B cell (primary cell): Measurements from ENCODE around the gene INF2. TPM values are rescaled to one million over a fixed set of nuclear protein-coding genes. Genes with fewer than 3 reads are reported as not detected.

ENCODE experiments used
- ATAC-seq: fragments of 200-7000 bp; cut with Tn5 transposase; one replicate; pipeline ENCODE4 v1.10.0; 2021; ENCODE audit warnings: low read depth, mild to moderate bottlenecking, moderate number of reproducible peaks, moderate library complexity
- CTCF ChIA-PET: fragments of 350-600 bp; sonication (Branson Sonifier 250); formaldehyde crosslinking; loops from one replicate; lab custom pipeline; 2021; ENCODE audit warnings: antibody characterized with exemption, inconsistent platforms; lab: Charles Lee
- POLR2A ChIA-PET: fragments of 350-600 bp; sonication (Branson Sonifier 250); formaldehyde crosslinking; loops from one replicate; lab custom pipeline; 2021; ENCODE audit warnings: antibody characterized with exemption; lab: Charles Lee
- DNase-seq: peaks from one replicate; pipeline ENCODE4 v3.0.0; 2013
- H2AFZ ChIP-seq: 2 replicates; pipeline ENCODE4 v1.6.1; 2012; ENCODE audit warnings: mild to moderate bottlenecking, low read depth, low read length; ENCODE audit not compliant: insufficient read depth, poor library complexity, severe bottlenecking
- H3K27ac ChIP-seq, 2 donors: 1 replicate in 1 of 2; 2 replicates in 1 of 2; pipeline ENCODE4 v1.5.1; 2012 to 2013; ENCODE audit warnings: low read length in 2 of 2, mild to moderate bottlenecking in 2 of 2, moderate library complexity in 1 of 2
- H3K27me3 ChIP-seq, 4 experiments: fragments of 200-600 bp in 1 of 4; sonication (generic) in 1 of 4; replicated peaks in 1 of 4; 1 replicate in 2 of 4; 2 replicates in 2 of 4; pipeline versions ENCODE4 v1.6.1 to v1.7.0; 2013 to 2016; ENCODE audit warnings: low read length in 3 of 4, mild to moderate bottlenecking in 2 of 4, mixed read lengths in 1 of 4, moderate library complexity in 1 of 4; ENCODE audit not compliant: insufficient read depth in 4 of 4, control insufficient read depth in 3 of 4; ENCODE audit errors: control extremely low read depth in 1 of 4
- H3K36me3 ChIP-seq, 2 experiments: replicated peaks in 1 of 2; 1 replicate in 1 of 2; 2 replicates in 1 of 2; pipeline versions ENCODE4 v1.6.1 to v1.7.1; 2013; ENCODE audit warnings: low read length in 1 of 2; ENCODE audit not compliant: insufficient read depth in 2 of 2, control insufficient read depth in 1 of 2; ENCODE audit errors: control extremely low read depth in 1 of 2, extremely low read depth in 1 of 2
- H3K4me1 ChIP-seq, 2 donors: fragments of 200-600 bp in 1 of 2; sonication (generic) in 1 of 2; 1 replicate in 1 of 2; 2 replicates in 1 of 2; pipeline versions ENCODE4 v1.5.1 to v1.6.1; 2013 to 2017; ENCODE audit warnings: low read length in 2 of 2; ENCODE audit not compliant: control insufficient read depth in 2 of 2, insufficient read depth in 2 of 2
- H3K4me2 ChIP-seq: replicated peaks from 2 replicates; pipeline ENCODE3; 2012; ENCODE audit warnings: mild to moderate bottlenecking, low read depth, low read length; ENCODE audit not compliant: poor library complexity, severe bottlenecking
- H3K4me3 ChIP-seq, 5 experiments: fragments of 200-600 bp in 1 of 5; sonication (generic) in 1 of 5; 1 replicate in 3 of 5; 2 replicates in 2 of 5; pipeline versions ENCODE4 v1.5.1 to v1.7.0; 2011 to 2016; ENCODE audit warnings: low read length in 4 of 5, mild to moderate bottlenecking in 4 of 5, low read depth in 2 of 5, control low read depth in 1 of 5, moderate library complexity in 1 of 5; ENCODE audit not compliant: insufficient read depth in 1 of 5; ENCODE audit errors: control extremely low read depth in 1 of 5, extremely low read depth in 1 of 5
- H3K79me2 ChIP-seq: fragments of 200-600 bp; sonication (generic); one replicate; pipeline ENCODE4 v1.6.0; 2016; ENCODE audit warnings: low read length; ENCODE audit not compliant: control insufficient read depth, insufficient read depth
- H3K9ac ChIP-seq: fragments of 200-600 bp; sonication (generic); 2 replicates; pipeline ENCODE4 v1.6.1; 2017; ENCODE audit warnings: mild to moderate bottlenecking, low read length, moderate library complexity
- H3K9me3 ChIP-seq, 3 donors: one replicate each; pipeline versions ENCODE4 v1.6.1 to v1.7.1; 2013; ENCODE audit warnings: low read length in 2 of 3; ENCODE audit not compliant: control insufficient read depth in 2 of 3, insufficient read depth in 1 of 3; ENCODE audit errors: control extremely low read depth in 1 of 3
- H4K20me1 ChIP-seq: 2 replicates; pipeline ENCODE4 v1.6.0; 2012; ENCODE audit warnings: mild to moderate bottlenecking, low read length; ENCODE audit not compliant: insufficient read depth, control insufficient read depth, poor library complexity, severe bottlenecking
- H3K27ac Mint-ChIP-seq: one replicate; pipeline ENCODE4 v1.8.0; 2021; ENCODE audit warnings: mixed read lengths
- H3K27me3 Mint-ChIP-seq: one replicate; pipeline ENCODE4 v1.8.0; 2021; ENCODE audit warnings: mixed read lengths
- H3K4me1 Mint-ChIP-seq: one replicate; pipeline ENCODE4 v1.8.0; 2021; ENCODE audit warnings: mixed read lengths
- H3K4me3 Mint-ChIP-seq: one replicate; pipeline ENCODE4 v1.8.0; 2021; ENCODE audit warnings: mixed read lengths
- H3K9me3 Mint-ChIP-seq: one replicate; pipeline ENCODE4 v1.8.0; 2022; ENCODE audit warnings: mixed read lengths; ENCODE audit not compliant: insufficient read depth
- CTCF ChIP-seq: fragments of 200-600 bp; IDR thresholded peaks from one replicate; pipeline ENCODE4 v1.8.0; 2022; ENCODE audit warnings: antibody characterized with exemption, mild to moderate bottlenecking
- EZH2 ChIP-seq: IDR thresholded peaks from 2 replicates; pipeline ENCODE4 v1.6.1; 2012; ENCODE audit warnings: borderline replicate concordance, low read depth, mild to moderate bottlenecking, moderate library complexity, low read length; ENCODE audit not compliant: insufficient read depth, poor library complexity, severe bottlenecking
- WGBS: methylation state at CpG from one replicate; pipeline ENCODE4 v1.1.5; 2013; ENCODE audit warnings: missing lambda C conversion rate; ENCODE audit not compliant: insufficient coverage; 5-methylcytosine and 5-hydroxymethylcytosine counted together
- intact Hi-C: fragments of 100-400 bp; cut with micrococcal nuclease; formaldehyde crosslinking; loops from one replicate; pipeline ENCODE4 v1.10.0; 2022
- polyA plus RNA-seq: library from polyadenylated mRNA; depleted of rRNA; stranded (reverse); fragments of >200 nt; gene quantifications from 2 replicates; pipeline ENCODE4 v1.2.3, GENCODE V29; 2012
- total RNA-seq, 2 donors: library from RNA; stranded (reverse); fragments of 120-200 nt in 1 of 2; gene quantifications; 1 replicate in 1 of 2; 2 replicates in 1 of 2; pipeline versions ENCODE4 v1.2.3 to v1.2.4, GENCODE V29; 2013 to 2022

Gene INF2
- total and polyA plus RNA-seq, 2 donors (not counting 1 experiment from before 2014, with no cell fraction given), result 90.2 to 100 TPM

GRCh38 chr14:104710071-104710735 is 20.8 kb downstream of the INF2 start:
- 98% methylated on average over 34 of the region's 34 CpGs for WGBS
- Histone ChIP-seq H2AFZ (no peak overlapping the region), H3K4me1 (peaks cover 7 to 12% of the 10 kb centered on the region in 2 donors), H3K9ac (no peak overlapping the region), H3K4me3 (no peak overlapping the region), H3K9me3 (no peaks in the 10 kb centered on the region), H3K36me3 (peaks cover 0 to 43% of the 10 kb centered on the region in 2 experiments), H3K27ac (no peak overlapping the region), H3K4me2 (no peak overlapping the region), H4K20me1 (no peaks in the 10 kb centered on the region), H3K79me2 (peaks cover 8% of the 10 kb centered on the region), H3K27me3 (no peaks in the 10 kb centered on the region)
- ChIA-PET POLR2A (interaction anchor here (1.0 kb wide), 1 partner anchor 67 kb away, joined by 3 read pairs; no protein-coding TSS in a partner anchor), CTCF (interaction anchor here (1.2 to 2.2 kb wide), 5 partner anchors 13 to 62 kb away, joined by 3 to 17 read pairs (median 6); partner anchors contain the start of gene ADSS1)
- DNase-seq, result no peak
- intact Hi-C loops, result no loop called here
- no peak for ATAC-seq
- Mint-ChIP-seq H3K27me3 (no peaks in the 10 kb centered on the region), H3K4me1 (peaks cover 4% of the 10 kb centered on the region), H3K9me3 (no peaks in the 10 kb centered on the region), H3K27ac (peak overlapping the region; percentile 65), H3K4me3 (no peak overlapping the region)
- TF ChIP-seq EZH2, result no peak
- TF ChIP-seq CTCF, result no peak
